GM12878 (cell line): ENCODE data around the gene CSK. TPM values are rescaled to one million over a fixed set of nuclear protein-coding genes. Genes with fewer than 3 reads are reported as not detected.

Experiments used
- ATAC-seq: fragments of 200-7000 bp; cut with Tn5 transposase; 3 replicates; pipeline ENCODE4 v1.9.1; 2020; ENCODE audit warnings: mild to moderate bottlenecking, moderate library complexity
- BruUV-seq: library from RNA; stranded (reverse); fragments of 400-500 nt; replicated peaks from 2 replicates; lab custom pipeline; 2021; lab: Mats Ljungman, UMichigan
- CTCF ChIA-PET: fragments of 300-600 bp; sonication (Branson Sonifier 250); formaldehyde crosslinking; extraction: SDS; loops from one replicate; lab custom pipeline; 2021; ENCODE audit warnings: inconsistent platforms; lab: Yijun Ruan, JAX
- POLR2A ChIA-PET: fragments of 350-600 bp; formaldehyde crosslinking; extraction: SDS; loops from one replicate; lab custom pipeline; 2021; ENCODE audit warnings: inconsistent platforms; lab: Charles Lee
- RAD21 ChIA-PET: fragments of 300-600 bp; sonication (Branson Sonifier 250); formaldehyde crosslinking; loops from one replicate; lab custom pipeline; 2023; ENCODE audit warnings: antibody characterized with exemption; ENCODE audit not compliant: unreplicated experiment; lab: Charles Lee
- SMC1A ChIA-PET: fragments of 300-600 bp; sonication (Branson Sonifier 250); formaldehyde crosslinking; loops from one replicate; lab custom pipeline; 2023; ENCODE audit not compliant: unreplicated experiment, uncharacterized antibody; lab: Charles Lee
- DNase-seq: peaks from one replicate; pipeline ENCODE4 v3.0.0-alpha.2; 2011; ENCODE audit warnings: low read depth, low spot score
- FAIRE-seq: peaks from 3 replicates; lab custom pipeline; 2011; peaks lifted over from hg19 to GRCh38; lab: Jason Lieb, UNC
- H2AFZ ChIP-seq: 2 replicates; pipeline ENCODE4 v1.6.0; 2011; ENCODE audit warnings: low read depth, low read length, control low read depth; ENCODE audit not compliant: control insufficient read depth
- H3K27ac ChIP-seq: 2 replicates; pipeline ENCODE4 v1.5.1; 2011; ENCODE audit warnings: control low read depth; ENCODE audit not compliant: control insufficient read depth, insufficient read depth
- H3K27me3 ChIP-seq, 2 experiments: replicated peaks in 1 of 2; 2 replicates each; pipeline versions ENCODE4 v1.6.0 to v1.6.1; 2011; ENCODE audit warnings: low read length in 1 of 2; ENCODE audit not compliant: control insufficient read depth in 2 of 2, insufficient read depth in 2 of 2
- H3K36me3 ChIP-seq, 2 experiments: 2 replicates each; pipeline ENCODE4 v1.5.1; 2011; ENCODE audit warnings: low read length in 1 of 2; ENCODE audit not compliant: control insufficient read depth in 2 of 2, insufficient read depth in 2 of 2
- H3K4me1 ChIP-seq: 2 replicates; pipeline ENCODE4 v1.6.1; 2011; ENCODE audit warnings: mild to moderate bottlenecking, low read length, moderate library complexity, mixed read lengths; ENCODE audit not compliant: control insufficient read depth, insufficient read depth
- H3K4me2 ChIP-seq: 2 replicates; pipeline ENCODE4 v1.6.0; 2011; ENCODE audit warnings: control low read depth; ENCODE audit not compliant: control insufficient read depth, insufficient read depth
- H3K4me3 ChIP-seq: fragments of 200-600 bp; sonication (generic); 2 replicates; pipeline ENCODE4 v1.5.1; 2016
- H3K79me2 ChIP-seq: 2 replicates; pipeline ENCODE4 v1.6.0; 2011; ENCODE audit warnings: low read length; ENCODE audit not compliant: control insufficient read depth, insufficient read depth
- H3K9ac ChIP-seq: 2 replicates; pipeline ENCODE4 v1.8.0; 2011; ENCODE audit warnings: low read length, control low read depth, mixed read lengths; ENCODE audit not compliant: control insufficient read depth, insufficient read depth
- H3K9me3 ChIP-seq: replicated peaks from 3 replicates; pipeline ENCODE4 v1.5.1; 2011; ENCODE audit warnings: mild to moderate bottlenecking, low read length; ENCODE audit not compliant: control insufficient read depth, insufficient read depth
- H4K20me1 ChIP-seq: 2 replicates; pipeline ENCODE4 v1.6.0; 2011; ENCODE audit not compliant: control insufficient read depth, insufficient read depth
- ATF7 ChIP-seq: fragments of 450-650 bp; IDR thresholded peaks from 2 replicates; pipeline ENCODE4 v1.6.1; 2016; ENCODE audit warnings: low read depth, mild to moderate bottlenecking
- CBFB ChIP-seq: IDR thresholded peaks from 2 replicates; pipeline ENCODE4 v1.6.1; 2016; ENCODE audit warnings: antibody characterized with exemption, low read depth
- EED ChIP-seq: sonication (generic); IDR thresholded peaks from 2 replicates; pipeline ENCODE4 v1.6.1; 2016; ENCODE audit warnings: antibody characterized with exemption, low read depth
- IKZF1 ChIP-seq: fragments of 450-650 bp; conservative IDR thresholded peaks from 2 replicates; pipeline ENCODE4 v1.6.1; 2017; ENCODE audit warnings: antibody characterized with exemption, mild to moderate bottlenecking
- IKZF2 ChIP-seq, 2 experiments: fragments of 450-650 bp; IDR thresholded peaks; 2 replicates each; pipeline ENCODE4 v1.6.1; 2017; ENCODE audit warnings: mild to moderate bottlenecking in 2 of 2, moderate library complexity in 2 of 2
- MEF2B ChIP-seq: fragments of 450-650 bp; IDR thresholded peaks from 2 replicates; pipeline ENCODE4 v1.6.1; 2018; ENCODE audit warnings: mild to moderate bottlenecking, moderate library complexity; ENCODE audit not compliant: partially characterized antibody, poor library complexity, severe bottlenecking
- NR2F1 ChIP-seq: fragments of 450-650 bp; conservative IDR thresholded peaks from 2 replicates; pipeline ENCODE4 v1.6.1; 2017; ENCODE audit warnings: mild to moderate bottlenecking
- POLR2A ChIP-seq: IDR thresholded peaks from 2 replicates; pipeline ENCODE4 v1.6.1; 2011; ENCODE audit warnings: low read depth, mild to moderate bottlenecking, low read length
- RB1 ChIP-seq: fragments of 450-650 bp; formaldehyde crosslinking; IDR thresholded peaks from 2 replicates; pipeline ENCODE4 v1.6.1; 2017; ENCODE audit warnings: mild to moderate bottlenecking, borderline replicate concordance
- RFX5 ChIP-seq: IDR thresholded peaks from 2 replicates; pipeline ENCODE4 v1.6.1; 2011; ENCODE audit warnings: low read depth, low read length, improper control_type of control experiment
- SMARCA5 ChIP-seq: fragments of 450-650 bp; IDR thresholded peaks from 2 replicates; pipeline ENCODE4 v1.6.1; 2017; ENCODE audit warnings: mild to moderate bottlenecking
- SUZ12 ChIP-seq: fragments of 200-600 bp; sonication (generic); IDR thresholded peaks from one replicate; pipeline ENCODE4 v1.6.1; 2018; ENCODE audit warnings: antibody characterized with exemption, mild to moderate bottlenecking; ENCODE audit not compliant: unreplicated experiment
- YBX1 ChIP-seq: fragments of 450-650 bp; IDR thresholded peaks from 2 replicates; pipeline ENCODE4 v1.6.1; 2016; ENCODE audit warnings: antibody characterized with exemption
- ZNF24 ChIP-seq: fragments of 450-650 bp; IDR thresholded peaks from 2 replicates; pipeline ENCODE4 v1.6.1; 2017; ENCODE audit warnings: antibody characterized with exemption, mild to moderate bottlenecking
- ZNF687 ChIP-seq: fragments of 450-650 bp; IDR thresholded peaks from 2 replicates; pipeline ENCODE4 v1.6.1; 2017; ENCODE audit warnings: mild to moderate bottlenecking, moderate library complexity
- WGBS: methylation state at CpG from one replicate; pipeline ENCODE4 v1.1.6; 2016; ENCODE audit warnings: low lambda C conversion rate; ENCODE audit not compliant: insufficient replicate concordance, insufficient coverage; ENCODE audit errors: missing lambda C conversion rate; 5-methylcytosine and 5-hydroxymethylcytosine counted together
- in situ Hi-C: fragments of 300-500 bp; cut with MboI; formaldehyde crosslinking; loops from 9 replicates; pipeline ENCODE4 v1.14.3; 2018; ENCODE audit warnings: mixed read lengths
- intact Hi-C: fragments of 100-400 bp; cut with micrococcal nuclease; formaldehyde crosslinking; loops from one replicate; pipeline ENCODE4 v1.14.2; 2022; ENCODE audit not compliant: unreplicated experiment
- polyA plus RNA-seq, 11 experiments: library from polyadenylated mRNA; depleted of rRNA in 4 of 11; unstranded in 6 of 11; stranded (reverse) in 5 of 11; fragments of >200 nt; fragmentation: Nextera tagmentation in 4 of 11; fragmentation: Illumina TruSeq in 1 of 11; extraction: Ambion mirVana in 4 of 11; extraction: Trizol in 1 of 11; gene quantifications; 1 replicate in 1 of 11; 2 replicates in 10 of 11; pipeline versions ENCODE4 v1.2.1 to v1.2.3, GENCODE V29; 2011 to 2016; ENCODE audit warnings: inconsistent platforms in 2 of 11, missing spikeins in 2 of 11, low read depth in 1 of 11
- total RNA-seq, 4 experiments: library from RNA; depleted of rRNA in 3 of 4; stranded (reverse); fragments of >200 nt in 3 of 4; fragmentation: Illumina TruSeq in 1 of 4; extraction: Trizol in 1 of 4; gene quantifications; 2 replicates each; pipeline versions ENCODE4 v1.2.1 to v1.2.3, GENCODE V29; 2013 to 2021
- TF ChIP-seq, protein P1 (sequence below): fragments of 450-650 bp; IDR thresholded peaks from 2 replicates; pipeline ENCODE4 v1.6.1; 2017; ENCODE audit warnings: low read depth, mild to moderate bottlenecking, moderate library complexity

The CSK gene
- total and polyA plus RNA-seq, 10 of the 15 experiments (the other 5 are each of a cell fraction or from before 2014, with no cell fraction given), result 3.4 to 327 (median 75.8) TPM

- TF ChIP-seq, protein P1, sequence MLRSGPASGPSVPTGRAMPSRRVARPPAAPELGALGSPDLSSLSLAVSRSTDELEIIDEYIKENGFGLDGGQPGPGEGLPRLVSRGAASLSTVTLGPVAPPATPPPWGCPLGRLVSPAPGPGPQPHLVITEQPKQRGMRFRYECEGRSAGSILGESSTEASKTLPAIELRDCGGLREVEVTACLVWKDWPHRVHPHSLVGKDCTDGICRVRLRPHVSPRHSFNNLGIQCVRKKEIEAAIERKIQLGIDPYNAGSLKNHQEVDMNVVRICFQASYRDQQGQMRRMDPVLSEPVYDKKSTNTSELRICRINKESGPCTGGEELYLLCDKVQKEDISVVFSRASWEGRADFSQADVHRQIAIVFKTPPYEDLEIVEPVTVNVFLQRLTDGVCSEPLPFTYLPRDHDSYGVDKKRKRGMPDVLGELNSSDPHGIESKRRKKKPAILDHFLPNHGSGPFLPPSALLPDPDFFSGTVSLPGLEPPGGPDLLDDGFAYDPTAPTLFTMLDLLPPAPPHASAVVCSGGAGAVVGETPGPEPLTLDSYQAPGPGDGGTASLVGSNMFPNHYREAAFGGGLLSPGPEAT, result 0 out of 2 replicates have a peak, but pooled peaks have one; percentile 45
- TF ChIP-seq POLR2A (peak; percentile 42; the same call in 1 of the 2 replicates), RB1 (no peak)
Observed at GRCh38 chr15:74791667-74792066, 9.8 kb downstream of the CSK start (continued).

DNA sequence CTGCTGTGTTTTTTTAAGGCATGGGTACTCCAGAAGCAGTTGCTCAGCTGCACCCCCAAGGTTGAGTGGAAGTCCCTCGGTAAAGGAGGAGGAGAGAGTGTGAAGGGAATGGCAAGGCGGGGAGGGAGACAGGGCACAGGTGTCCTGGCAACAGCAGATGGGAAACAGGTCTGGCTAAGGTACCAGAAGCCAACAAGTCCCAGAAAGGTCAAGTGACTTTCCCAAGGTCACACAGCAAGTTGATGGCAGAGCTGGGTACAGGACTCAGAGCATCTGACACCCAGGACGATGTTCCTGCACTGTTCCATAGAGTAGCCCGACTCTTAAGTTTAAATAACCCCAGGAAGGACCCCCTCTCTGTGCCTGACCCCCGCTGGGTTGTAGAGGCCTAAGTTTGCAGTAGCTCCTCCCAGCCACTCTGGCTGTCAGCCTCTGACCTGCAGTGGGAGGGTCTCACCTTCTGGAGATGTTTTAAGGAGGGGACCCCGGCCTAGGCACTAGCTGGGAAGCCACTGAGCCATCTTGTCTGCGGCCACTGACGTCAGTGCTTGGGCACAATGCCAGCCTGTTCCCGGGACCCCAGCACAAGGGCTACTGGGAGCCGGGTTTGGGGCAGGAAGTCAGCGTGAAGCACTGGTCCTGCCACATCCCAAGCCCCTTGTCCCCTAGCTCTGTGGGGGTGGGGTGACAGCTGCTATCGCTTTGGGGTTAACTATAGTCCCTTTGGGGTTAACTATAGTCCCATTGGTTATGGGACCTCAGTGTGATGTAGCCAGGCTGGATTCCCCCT, 10.5 kb downstream of the CSK start:
- intact Hi-C loops (no loop called here), in situ Hi-C loops (no loop called here)
- no TSS peak for BruUV-seq
- 7% methylated on average over 12 of the region's 12 CpGs for WGBS
- ATAC-seq, result no peak
- no peak for DNase-seq
- 0 out of 2 replicates have a peak, but pooled peaks have one; percentile 33 for TF ChIP-seq ZNF24
- TF ChIP-seq EED, result peak; percentile 32; the same call in 1 of the 2 replicates
- TF ChIP-seq SUZ12, result no peak
- TF ChIP-seq SMARCA5, result peak; percentile 75
- TF ChIP-seq MEF2B, result peak; percentile 52
- peak; percentile 55; the same call in 1 of the 2 replicates for TF ChIP-seq ATF7
- TF ChIP-seq CBFB, result no peak
- TF ChIP-seq YBX1, result no peak
- TF ChIP-seq NR2F1, result 0 out of 2 replicates have a peak, but pooled peaks have one; percentile 30
- TF ChIP-seq IKZF1, result peak; percentile 44; the same call in 1 of the 2 replicates
- TF ChIP-seq POLR2A, result 0 out of 2 replicates have a peak, but pooled peaks have one; percentile 3
- peak; percentile 62 for TF ChIP-seq ZNF687
- peak in 1 of 2 experiments; percentile 22; a peak in 1 of 4 replicates for TF ChIP-seq IKZF2 (IDR thresholded peaks at IDR 0.05)
- TF ChIP-seq RFX5, result no peak
- Histone ChIP-seq H3K4me2 (peak overlapping the region; percentile 67), H3K27me3 (no peaks in the 10 kb centered on the region), H3K9ac (peak overlapping the region; percentile 82), H3K27ac (peak overlapping the region; percentile 96), H3K79me2 (peaks cover 89% of the 10 kb centered on the region), H2AFZ (no peak overlapping the region), H3K36me3 (peaks cover 17% of the 10 kb centered on the region in 2 experiments; a peak in 3 of 4 replicates), H4K20me1 (no peaks in the 10 kb centered on the region), H3K9me3 (no peaks in the 10 kb centered on the region), H3K4me3 (peak overlapping the region; percentile 77), H3K4me1 (peaks cover 59% of the 10 kb centered on the region)
- CTCF ChIA-PET, result interaction anchor here (0.8 to 25.9 kb wide), 14 partner anchors 6 to 171 kb away, joined by 3 to 1288 read pairs (median 4); partner anchors contain the start of genes CSK and ULK3
- no peak for FAIRE-seq
- RAD21 ChIA-PET, result interaction anchor here (0.8 to 25.2 kb wide), 8 partner anchors 2 to 362 kb away, joined by 3 to 1186 read pairs (median 3); partner anchors contain the start of genes ARID3B and CSK
- POLR2A ChIA-PET, result interaction anchor here (0.6 to 14.2 kb wide), 6 partner anchors 16 to 395 kb away, joined by 3 to 602 read pairs (median 4); partner anchors contain the start of genes CSK and FAM219B
- SMC1A ChIA-PET, result interaction anchor here (1.0 to 15.7 kb wide), 10 partner anchors 5 to 158 kb away, joined by 3 to 811 read pairs (median 4); partner anchors contain the start of gene CSK
